B cell (primary cell): ENCODE data around the gene MAP3K6. TPM values are rescaled to one million over a fixed set of nuclear protein-coding genes. Genes with fewer than 3 reads are reported as not detected.
A peak's percentile ranks its signal among the peaks of the same experiment; 100 is the strongest.

Experiments
- ATAC-seq: fragments of 200-7000 bp; cut with Tn5 transposase; one replicate; pipeline ENCODE4 v1.10.0; 2021; ENCODE audit warnings: low read depth, mild to moderate bottlenecking, moderate number of reproducible peaks, moderate library complexity
- CTCF ChIA-PET: fragments of 350-600 bp; sonication (Branson Sonifier 250); formaldehyde crosslinking; loops from one replicate; lab custom pipeline; 2021; ENCODE audit warnings: antibody characterized with exemption, inconsistent platforms; lab: Charles Lee
- POLR2A ChIA-PET: fragments of 350-600 bp; sonication (Branson Sonifier 250); formaldehyde crosslinking; loops from one replicate; lab custom pipeline; 2021; ENCODE audit warnings: antibody characterized with exemption; lab: Charles Lee
- DNase-seq: peaks from one replicate; pipeline ENCODE4 v3.0.0; 2013
- H2AFZ ChIP-seq: 2 replicates; pipeline ENCODE4 v1.6.1; 2012; ENCODE audit warnings: mild to moderate bottlenecking, low read depth, low read length; ENCODE audit not compliant: insufficient read depth, poor library complexity, severe bottlenecking
- H3K27ac ChIP-seq, 2 donors: 1 replicate in 1 of 2; 2 replicates in 1 of 2; pipeline ENCODE4 v1.5.1; 2012 to 2013; ENCODE audit warnings: low read length in 2 of 2, mild to moderate bottlenecking in 2 of 2, moderate library complexity in 1 of 2
- H3K27me3 ChIP-seq, 4 experiments: fragments of 200-600 bp in 1 of 4; sonication (generic) in 1 of 4; replicated peaks in 1 of 4; 1 replicate in 2 of 4; 2 replicates in 2 of 4; pipeline versions ENCODE4 v1.6.1 to v1.7.0; 2013 to 2016; ENCODE audit warnings: low read length in 3 of 4, mild to moderate bottlenecking in 2 of 4, mixed read lengths in 1 of 4, moderate library complexity in 1 of 4; ENCODE audit not compliant: insufficient read depth in 4 of 4, control insufficient read depth in 3 of 4; ENCODE audit errors: control extremely low read depth in 1 of 4
- H3K36me3 ChIP-seq, 2 experiments: replicated peaks in 1 of 2; 1 replicate in 1 of 2; 2 replicates in 1 of 2; pipeline versions ENCODE4 v1.6.1 to v1.7.1; 2013; ENCODE audit warnings: low read length in 1 of 2; ENCODE audit not compliant: insufficient read depth in 2 of 2, control insufficient read depth in 1 of 2; ENCODE audit errors: control extremely low read depth in 1 of 2, extremely low read depth in 1 of 2
- H3K4me1 ChIP-seq, 2 donors: fragments of 200-600 bp in 1 of 2; sonication (generic) in 1 of 2; 1 replicate in 1 of 2; 2 replicates in 1 of 2; pipeline versions ENCODE4 v1.5.1 to v1.6.1; 2013 to 2017; ENCODE audit warnings: low read length in 2 of 2; ENCODE audit not compliant: control insufficient read depth in 2 of 2, insufficient read depth in 2 of 2
- H3K4me2 ChIP-seq: replicated peaks from 2 replicates; pipeline ENCODE3; 2012; ENCODE audit warnings: mild to moderate bottlenecking, low read depth, low read length; ENCODE audit not compliant: poor library complexity, severe bottlenecking
- H3K4me3 ChIP-seq, 5 experiments: fragments of 200-600 bp in 1 of 5; sonication (generic) in 1 of 5; 1 replicate in 3 of 5; 2 replicates in 2 of 5; pipeline versions ENCODE4 v1.5.1 to v1.7.0; 2011 to 2016; ENCODE audit warnings: low read length in 4 of 5, mild to moderate bottlenecking in 4 of 5, low read depth in 2 of 5, control low read depth in 1 of 5, moderate library complexity in 1 of 5; ENCODE audit not compliant: insufficient read depth in 1 of 5; ENCODE audit errors: control extremely low read depth in 1 of 5, extremely low read depth in 1 of 5
- H3K79me2 ChIP-seq: fragments of 200-600 bp; sonication (generic); one replicate; pipeline ENCODE4 v1.6.0; 2016; ENCODE audit warnings: low read length; ENCODE audit not compliant: control insufficient read depth, insufficient read depth
- H3K9ac ChIP-seq: fragments of 200-600 bp; sonication (generic); 2 replicates; pipeline ENCODE4 v1.6.1; 2017; ENCODE audit warnings: mild to moderate bottlenecking, low read length, moderate library complexity
- H3K9me3 ChIP-seq, 3 donors: one replicate each; pipeline versions ENCODE4 v1.6.1 to v1.7.1; 2013; ENCODE audit warnings: low read length in 2 of 3; ENCODE audit not compliant: control insufficient read depth in 2 of 3, insufficient read depth in 1 of 3; ENCODE audit errors: control extremely low read depth in 1 of 3
- H4K20me1 ChIP-seq: 2 replicates; pipeline ENCODE4 v1.6.0; 2012; ENCODE audit warnings: mild to moderate bottlenecking, low read length; ENCODE audit not compliant: insufficient read depth, control insufficient read depth, poor library complexity, severe bottlenecking
- H3K27ac Mint-ChIP-seq: one replicate; pipeline ENCODE4 v1.8.0; 2021; ENCODE audit warnings: mixed read lengths
- H3K27me3 Mint-ChIP-seq: one replicate; pipeline ENCODE4 v1.8.0; 2021; ENCODE audit warnings: mixed read lengths
- H3K4me1 Mint-ChIP-seq: one replicate; pipeline ENCODE4 v1.8.0; 2021; ENCODE audit warnings: mixed read lengths
- H3K4me3 Mint-ChIP-seq: one replicate; pipeline ENCODE4 v1.8.0; 2021; ENCODE audit warnings: mixed read lengths
- H3K9me3 Mint-ChIP-seq: one replicate; pipeline ENCODE4 v1.8.0; 2022; ENCODE audit warnings: mixed read lengths; ENCODE audit not compliant: insufficient read depth
- EZH2 ChIP-seq: IDR thresholded peaks from 2 replicates; pipeline ENCODE4 v1.6.1; 2012; ENCODE audit warnings: borderline replicate concordance, low read depth, mild to moderate bottlenecking, moderate library complexity, low read length; ENCODE audit not compliant: insufficient read depth, poor library complexity, severe bottlenecking
- WGBS: methylation state at CpG from one replicate; pipeline ENCODE4 v1.1.5; 2013; ENCODE audit warnings: missing lambda C conversion rate; ENCODE audit not compliant: insufficient coverage; 5-methylcytosine and 5-hydroxymethylcytosine counted together
- intact Hi-C: fragments of 100-400 bp; cut with micrococcal nuclease; formaldehyde crosslinking; loops from one replicate; pipeline ENCODE4 v1.10.0; 2022
- polyA plus RNA-seq: library from polyadenylated mRNA; depleted of rRNA; stranded (reverse); fragments of >200 nt; gene quantifications from 2 replicates; pipeline ENCODE4 v1.2.3, GENCODE V29; 2012
- total RNA-seq, 2 donors: library from RNA; stranded (reverse); fragments of 120-200 nt in 1 of 2; gene quantifications; 1 replicate in 1 of 2; 2 replicates in 1 of 2; pipeline versions ENCODE4 v1.2.3 to v1.2.4, GENCODE V29; 2013 to 2022
- TF ChIP-seq, protein P1 (sequence below): fragments of 200-600 bp; IDR thresholded peaks from one replicate; pipeline ENCODE4 v1.8.0; 2022; ENCODE audit warnings: antibody characterized with exemption, mild to moderate bottlenecking

Gene MAP3K6
- total and polyA plus RNA-seq, 2 donors (not counting 1 experiment from before 2014, with no cell fraction given), result 9.4 to 11.0 TPM

DNA sequence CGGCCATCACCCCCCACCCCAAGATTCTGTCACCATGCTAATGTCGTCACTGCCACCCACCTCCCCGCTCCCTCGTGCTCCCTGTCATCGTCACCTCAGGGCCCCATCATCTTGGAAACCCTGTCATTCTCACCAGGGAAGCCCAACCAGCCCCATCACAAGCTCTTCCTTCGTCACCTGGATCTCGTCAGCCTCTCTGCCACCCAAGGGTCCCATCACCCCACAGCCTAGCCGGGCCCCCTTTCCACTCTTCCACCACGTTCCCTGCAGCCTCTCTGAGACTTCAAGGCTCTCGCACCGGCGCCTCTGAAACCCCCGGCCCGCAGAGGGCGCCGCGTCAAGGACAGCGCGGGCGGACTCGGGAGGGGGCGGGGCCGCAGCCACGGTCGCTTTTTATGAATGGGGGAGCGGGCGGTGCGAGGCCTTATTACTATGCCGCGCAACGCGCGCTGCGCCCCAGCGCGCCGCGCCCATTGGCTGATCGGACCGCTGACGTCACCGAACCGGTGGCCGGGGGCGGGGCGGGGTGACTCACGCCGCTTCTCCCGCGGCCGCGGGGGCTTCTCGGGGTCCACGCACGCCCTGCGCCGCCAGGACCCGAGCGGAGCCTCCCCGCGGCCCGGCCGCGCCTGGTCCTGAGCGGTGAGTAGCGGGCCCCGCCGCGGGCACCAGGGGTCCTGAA is 25.5 kb upstream of the MAP3K6 start, which contains the start of gene GPR3:
Gene GPR3, plus strand, starts transcription at position 527 of the 682 bp plus-strand sequence. CDS start 1,177 bp downstream, outside the sequence.
- POLR2A ChIA-PET, result no interaction called here
- H2AFZ ChIP-seq, result peak within 1 kb of the TSS; percentile 75

More for the DNA sequence above, 25.5 kb upstream of the MAP3K6 start, which contains the start of gene GPR3:
- TF ChIP-seq EZH2, result no peak
- TF ChIP-seq, protein P1, sequence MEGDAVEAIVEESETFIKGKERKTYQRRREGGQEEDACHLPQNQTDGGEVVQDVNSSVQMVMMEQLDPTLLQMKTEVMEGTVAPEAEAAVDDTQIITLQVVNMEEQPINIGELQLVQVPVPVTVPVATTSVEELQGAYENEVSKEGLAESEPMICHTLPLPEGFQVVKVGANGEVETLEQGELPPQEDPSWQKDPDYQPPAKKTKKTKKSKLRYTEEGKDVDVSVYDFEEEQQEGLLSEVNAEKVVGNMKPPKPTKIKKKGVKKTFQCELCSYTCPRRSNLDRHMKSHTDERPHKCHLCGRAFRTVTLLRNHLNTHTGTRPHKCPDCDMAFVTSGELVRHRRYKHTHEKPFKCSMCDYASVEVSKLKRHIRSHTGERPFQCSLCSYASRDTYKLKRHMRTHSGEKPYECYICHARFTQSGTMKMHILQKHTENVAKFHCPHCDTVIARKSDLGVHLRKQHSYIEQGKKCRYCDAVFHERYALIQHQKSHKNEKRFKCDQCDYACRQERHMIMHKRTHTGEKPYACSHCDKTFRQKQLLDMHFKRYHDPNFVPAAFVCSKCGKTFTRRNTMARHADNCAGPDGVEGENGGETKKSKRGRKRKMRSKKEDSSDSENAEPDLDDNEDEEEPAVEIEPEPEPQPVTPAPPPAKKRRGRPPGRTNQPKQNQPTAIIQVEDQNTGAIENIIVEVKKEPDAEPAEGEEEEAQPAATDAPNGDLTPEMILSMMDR, result peak; percentile 65
- H3K27me3 Mint-ChIP-seq, result peaks cover 3% of the 10 kb centered on the region
- H3K4me1 Mint-ChIP-seq, result peaks cover 22% of the 10 kb centered on the region
- H3K27ac Mint-ChIP-seq, result peak within 1 kb of the TSS; percentile 67
- ATAC-seq (peak; percentile 91), DNase-seq (peak; percentile 96)
- Histone ChIP-seq H4K20me1 (no peaks in the 10 kb centered on the region), H3K27me3 (no peaks in the 10 kb centered on the region), H3K27ac (peak within 1 kb of the TSS in 1 of 2 donors; percentile 50), H3K9ac (peak within 1 kb of the TSS; percentile 68), H3K4me2 (peak within 1 kb of the TSS; percentile 96), H3K9me3 (no peaks in the 10 kb centered on the region), H3K79me2 (no peaks in the 10 kb centered on the region), H3K4me1 (peaks cover 12 to 24% of the 10 kb centered on the region in 2 donors), H3K36me3 (no peaks in the 10 kb centered on the region), H3K4me3 (peak within 1 kb of the TSS in 4 of 5 experiments; percentile 34 to 60 (median 56))
- no peaks in the 10 kb centered on the region for H3K9me3 Mint-ChIP-seq
- intact Hi-C loops, result loop anchor here (1.0 to 10.0 kb wide), 4 partner anchors 157 to 293 kb away; partner anchors contain the start of genes AHDC1 and WDTC1
- H3K4me3 Mint-ChIP-seq, result peak within 1 kb of the TSS; percentile 81
- CTCF ChIA-PET, result interaction anchor here (1.0 to 9.4 kb wide), 13 partner anchors 11 to 277 kb away, joined by 3 to 297 read pairs (median 9); partner anchors contain the start of genes MAP3K6 and SYTL1
- WGBS, result 1% methylated on average over 67 of the region's 69 CpGs
